ENCODE measurements around the gene ZNF207.

ZNF207 gene

DNA sequence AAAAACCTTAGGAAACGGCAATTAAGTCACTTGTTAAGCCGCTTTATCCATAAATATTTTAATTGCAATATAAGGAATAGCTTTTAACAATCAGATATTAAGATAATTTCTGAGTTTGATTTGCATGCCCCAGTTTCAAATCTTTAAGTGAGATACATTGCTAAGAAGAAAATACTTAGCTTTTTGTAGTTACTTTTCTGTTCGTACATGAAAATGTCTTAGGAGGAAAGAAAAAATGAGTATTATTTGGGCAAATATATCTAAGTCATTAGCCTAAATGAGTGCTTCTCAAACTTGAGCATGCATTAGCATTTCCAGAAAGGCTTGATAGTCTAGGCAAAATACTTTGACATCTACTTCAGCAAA, 6.4 kb downstream of the ZNF207 start:
- TF ChIP-seq, protein P1, sequence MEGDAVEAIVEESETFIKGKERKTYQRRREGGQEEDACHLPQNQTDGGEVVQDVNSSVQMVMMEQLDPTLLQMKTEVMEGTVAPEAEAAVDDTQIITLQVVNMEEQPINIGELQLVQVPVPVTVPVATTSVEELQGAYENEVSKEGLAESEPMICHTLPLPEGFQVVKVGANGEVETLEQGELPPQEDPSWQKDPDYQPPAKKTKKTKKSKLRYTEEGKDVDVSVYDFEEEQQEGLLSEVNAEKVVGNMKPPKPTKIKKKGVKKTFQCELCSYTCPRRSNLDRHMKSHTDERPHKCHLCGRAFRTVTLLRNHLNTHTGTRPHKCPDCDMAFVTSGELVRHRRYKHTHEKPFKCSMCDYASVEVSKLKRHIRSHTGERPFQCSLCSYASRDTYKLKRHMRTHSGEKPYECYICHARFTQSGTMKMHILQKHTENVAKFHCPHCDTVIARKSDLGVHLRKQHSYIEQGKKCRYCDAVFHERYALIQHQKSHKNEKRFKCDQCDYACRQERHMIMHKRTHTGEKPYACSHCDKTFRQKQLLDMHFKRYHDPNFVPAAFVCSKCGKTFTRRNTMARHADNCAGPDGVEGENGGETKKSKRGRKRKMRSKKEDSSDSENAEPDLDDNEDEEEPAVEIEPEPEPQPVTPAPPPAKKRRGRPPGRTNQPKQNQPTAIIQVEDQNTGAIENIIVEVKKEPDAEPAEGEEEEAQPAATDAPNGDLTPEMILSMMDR (conservative IDR thresholded peaks at IDR 0.05; ENCODE audit: control insufficient read depth, insufficient read depth, low read depth, low read length) = no peak
- no peak overlapping the region for H3K4me3 ChIP-seq (ENCODE audit: control insufficient read depth, low read depth, low read length)
- no peak for DNase-seq (ENCODE audit: low read depth)

DNA sequence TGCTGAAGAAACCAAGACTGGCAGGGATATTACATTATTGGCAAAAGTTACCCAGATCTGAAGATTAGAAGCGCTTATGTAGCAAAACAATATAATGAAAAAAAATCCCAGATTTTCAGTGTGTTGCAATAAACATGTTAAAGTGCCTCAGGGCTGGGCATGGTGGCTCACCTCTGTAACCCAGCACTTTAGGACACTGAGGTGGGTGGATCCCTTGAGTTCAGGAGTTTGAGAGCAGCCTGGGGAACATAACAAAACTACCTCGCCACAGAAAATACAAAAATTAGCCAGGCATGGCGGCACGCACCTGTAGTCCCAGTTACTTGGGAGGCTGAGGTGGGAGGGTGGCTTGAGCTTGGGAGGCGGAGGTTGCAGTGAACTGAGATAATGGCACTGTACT, 6.8 kb downstream of the ZNF207 start:
- DNase-seq (ENCODE audit: low read depth) = no peak
- TF ChIP-seq, protein P1 (conservative IDR thresholded peaks at IDR 0.05; ENCODE audit: control insufficient read depth, insufficient read depth, low read depth, low read length) = no peak
- no peak overlapping the region for H3K4me3 ChIP-seq (ENCODE audit: control insufficient read depth, low read depth, low read length)

DNA sequence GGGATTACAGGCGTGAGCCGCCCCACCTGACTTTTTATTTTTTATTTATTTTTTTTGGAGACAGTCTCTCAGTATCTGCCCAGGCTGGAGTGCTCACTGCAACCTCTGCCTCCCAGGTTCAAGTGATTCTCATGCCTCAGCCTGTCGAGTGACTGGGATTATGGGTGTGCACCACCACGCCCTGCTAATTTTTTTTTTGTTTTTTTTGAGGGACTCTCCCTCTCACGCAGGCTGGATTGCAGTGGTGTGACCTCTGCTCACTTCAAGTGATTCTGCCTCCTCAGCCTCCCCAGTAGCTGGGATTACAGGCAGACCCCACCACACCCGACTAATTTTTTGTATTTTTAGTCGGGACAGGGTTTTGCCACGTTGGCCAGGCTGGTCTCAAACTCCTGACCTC, 7.7 kb downstream of the ZNF207 start:
- no peak for DNase-seq (ENCODE audit: low read depth)

DNA sequence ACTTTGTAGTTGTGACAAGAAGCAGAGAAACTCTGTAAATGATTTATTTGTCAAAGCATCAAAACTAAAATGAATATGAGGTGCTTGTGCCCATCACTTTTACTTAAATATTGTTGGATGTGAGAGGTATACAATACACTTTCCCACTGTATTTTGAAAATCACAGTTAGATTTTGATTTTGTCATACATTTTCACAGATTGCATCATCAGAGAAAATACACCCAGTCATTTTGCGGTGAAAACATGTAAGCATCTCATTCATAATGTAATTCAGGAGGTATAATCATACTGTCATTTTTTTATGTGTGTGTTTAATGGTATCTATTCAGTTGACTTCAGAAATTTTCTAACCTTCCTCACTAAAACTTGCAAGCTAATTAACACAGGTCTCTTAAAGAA, 11.3 kb downstream of the ZNF207 start:
- DNase-seq (ENCODE audit: low read depth) = no peak
- H3K4me3 ChIP-seq (ENCODE audit: control insufficient read depth, low read depth, low read length) = no peak overlapping the region
- TF ChIP-seq, protein P1 (conservative IDR thresholded peaks at IDR 0.05; ENCODE audit: control insufficient read depth, insufficient read depth, low read depth, low read length) = no peak

More for the DNA sequence above, 7.7 kb downstream of the ZNF207 start:
- H3K4me3 ChIP-seq (ENCODE audit: control insufficient read depth, low read depth, low read length) = no peak overlapping the region
- TF ChIP-seq, protein P1 (conservative IDR thresholded peaks at IDR 0.05; ENCODE audit: control insufficient read depth, insufficient read depth, low read depth, low read length) = no peak

DNA sequence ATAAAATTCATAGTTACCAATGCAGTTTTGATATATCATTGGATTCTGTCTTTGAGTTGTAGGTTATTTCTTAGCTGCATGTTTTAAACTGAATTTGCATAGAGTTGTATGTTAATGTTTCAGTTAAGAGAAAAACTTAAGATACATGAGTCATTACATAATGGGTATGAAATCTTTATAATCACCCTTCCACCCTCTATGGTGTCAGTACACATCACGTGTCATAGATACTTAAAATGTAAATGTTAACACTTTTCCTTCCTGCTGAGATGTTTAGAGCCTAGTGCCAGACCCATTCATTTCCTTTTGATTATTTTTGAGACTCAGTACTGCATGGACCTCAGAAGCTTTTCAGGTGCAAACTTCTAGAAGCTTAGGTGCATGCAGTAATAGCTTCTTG, 20.5 kb downstream of the ZNF207 start:
- TF ChIP-seq, protein P1 (conservative IDR thresholded peaks at IDR 0.05; ENCODE audit: control insufficient read depth, insufficient read depth, low read depth, low read length) = no peak
- H3K4me3 ChIP-seq (ENCODE audit: control insufficient read depth, low read depth, low read length) = no peak overlapping the region
- no peak for DNase-seq (ENCODE audit: low read depth)

DNA sequence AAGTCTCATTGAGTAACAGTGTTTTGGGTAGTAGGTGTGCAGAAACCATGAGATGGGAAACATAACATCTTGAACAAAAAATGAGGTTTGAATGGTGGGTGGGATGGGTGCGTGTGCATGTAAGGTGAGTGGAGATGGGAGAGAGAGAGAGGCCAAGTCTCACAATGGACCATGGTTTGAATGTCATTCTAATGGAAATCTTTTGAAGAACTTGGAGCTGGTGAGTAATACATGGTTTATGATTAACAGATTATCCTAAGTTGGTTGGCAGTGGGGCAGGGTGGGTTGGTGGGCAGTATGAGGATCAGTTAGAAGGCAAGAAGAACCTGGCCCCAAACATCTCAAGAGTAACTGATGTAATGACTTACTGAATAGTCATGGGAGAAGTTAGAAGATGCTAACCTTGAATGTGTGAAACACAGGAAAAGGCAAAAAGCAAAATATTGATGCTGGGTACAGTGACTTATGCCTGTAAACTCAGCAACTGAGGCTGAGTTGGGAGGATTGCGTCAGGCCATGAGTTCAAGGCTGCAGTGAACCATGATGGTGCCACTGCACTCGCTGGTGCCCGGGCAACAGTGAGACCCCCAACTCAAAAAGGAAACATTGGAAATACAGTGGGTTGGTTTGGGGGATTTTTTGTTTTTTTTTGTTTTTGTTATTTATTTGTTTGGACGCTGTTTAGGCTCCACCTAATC, 32.7 kb downstream of the ZNF207 start:
- no peak overlapping the region for H3K4me3 ChIP-seq (ENCODE audit: control insufficient read depth, low read depth, low read length)
- TF ChIP-seq, protein P1 (conservative IDR thresholded peaks at IDR 0.05; ENCODE audit: control insufficient read depth, insufficient read depth, low read depth, low read length) = no peak
- no peak for DNase-seq (ENCODE audit: low read depth)
